ENCODE data around the gene MYORG. TPM values are rescaled to one million over a fixed set of nuclear protein-coding genes. Genes with fewer than 3 reads are reported as not detected.

The MYORG gene
- total and polyA plus RNA-seq, 8 donors, result 0.76 to 31.3 (median 14.4) TPM

DNA sequence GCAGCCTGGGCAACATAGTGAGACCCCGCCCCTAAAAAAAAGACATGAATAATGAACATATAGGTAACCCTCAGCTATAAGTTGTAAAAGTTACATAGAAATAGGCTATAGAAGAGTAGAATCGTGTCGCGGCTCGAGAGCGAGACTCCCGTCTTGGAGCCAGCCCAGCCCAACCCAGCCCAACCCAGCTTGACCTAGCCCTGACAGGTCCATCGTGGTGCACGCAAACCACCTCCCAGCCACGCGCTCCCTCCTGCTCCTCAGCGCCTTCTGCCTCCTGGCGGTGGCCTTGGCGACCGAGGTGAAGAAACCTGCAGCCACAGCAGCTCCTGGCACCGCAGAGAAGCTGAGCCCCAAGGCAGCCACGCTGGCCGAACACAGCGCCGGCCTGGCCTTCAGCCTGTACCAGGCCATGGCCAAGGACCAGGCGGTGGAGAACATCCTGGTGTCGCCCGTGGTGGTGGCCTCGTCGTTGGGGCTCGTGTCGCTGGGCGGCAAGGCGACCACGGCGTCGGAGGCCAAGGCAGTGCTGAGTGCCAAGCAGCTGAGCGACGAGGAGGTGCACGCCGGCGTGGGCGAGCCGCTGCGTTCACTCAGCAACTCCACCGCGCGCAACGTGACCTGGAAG is 58.4 kb downstream of the MYORG start:
- Histone ChIP-seq H3K9me3 (no peaks in the 10 kb centered on the region), H3K4me1 (no peaks in the 10 kb centered on the region), H3K4me3 (no peak overlapping the region), H3K27me3 (no peaks in the 10 kb centered on the region), H3K27ac (no peak overlapping the region), H3K36me3 (no peaks in the 10 kb centered on the region)
- intact Hi-C loops (cut with DNase I; ENCODE audit: low total_unique reads), result no loop called here
- 94 to 97% (median 95%) methylated on average over 13 to 44 of the region's 44 CpGs for WGBS, 5 donors
- no peak for DNase-seq
- no peak for TF ChIP-seq CTCF (IDR thresholded peaks at IDR 0.05)
- TF ChIP-seq POLR2AphosphoS5 (IDR thresholded peaks at IDR 0.05), result no peak
- no peak for TF ChIP-seq POLR2A (IDR thresholded peaks at IDR 0.05)
- TF ChIP-seq EP300 (IDR thresholded peaks at IDR 0.05), result no peak

GRCh38 chr9:34317436-34317835 is 59.3 kb downstream of the MYORG start:
- H3K9me3 ChIP-seq, result no peaks in the 10 kb centered on the region
- WGBS, 5 donors, result 84 to 95% (median 91%) methylated on average over 2 of the region's 2 CpGs
- no peaks in the 10 kb centered on the region for H3K4me1 ChIP-seq
- intact Hi-C loops (cut with DNase I; ENCODE audit: low total_unique reads), result no loop called here
- no peak overlapping the region for H3K4me3 ChIP-seq
- H3K27me3 ChIP-seq, result no peaks in the 10 kb centered on the region
- no peak for DNase-seq
- TF ChIP-seq POLR2A (IDR thresholded peaks at IDR 0.05), result no peak
- TF ChIP-seq POLR2AphosphoS5 (IDR thresholded peaks at IDR 0.05), result no peak
- no peak for TF ChIP-seq EP300 (IDR thresholded peaks at IDR 0.05)
- no peak for TF ChIP-seq CTCF (IDR thresholded peaks at IDR 0.05)
- H3K36me3 ChIP-seq, result no peaks in the 10 kb centered on the region
- H3K27ac ChIP-seq, result no peak overlapping the region

Small RNA genes within 50 kb of the gene (small RNA-seq; reads per million reads assigned to genes)
- 0 reads per million in 4 donors for gene RF00019

Other genes starting within 250 kb of the MYORG start
- 10 to 100 TPM; 17.7 to 53.1 (median 34.9) TPM for gene UBAP1, start 197.9 kb downstream of the MYORG start, total RNA-seq
- gene UBAP1, start 197.9 kb downstream of the MYORG start, polyA plus RNA-seq, result 10 to 100 TPM; 32.3 to 43.8 (median 33.2) TPM
- 1 to 10 TPM in 4 of 5 donors, under 1 TPM in 1; 0.29 to 5.8 (median 3.2) TPM for gene KIF24, start 47.6 kb downstream of the MYORG start, total RNA-seq
- under 1 TPM; 0.37 to 0.90 (median 0.46) TPM for gene KIF24, start 47.6 kb downstream of the MYORG start, polyA plus RNA-seq
- gene NUDT2, start 47.3 kb downstream of the MYORG start, total RNA-seq, result 10 to 100 TPM in 3 of 5 donors, 1 to 10 TPM in 1, under 1 TPM in 1; 0.87 to 46.9 (median 17.0) TPM
- gene NUDT2, start 47.3 kb downstream of the MYORG start, polyA plus RNA-seq, result 10 to 100 TPM; 22.2 to 73.2 (median 34.5) TPM
- gene FAM219A, start 81.7 kb upstream of the MYORG start, total RNA-seq, result 10 to 100 TPM in 2 of 5 donors, 1 to 10 TPM in 3; 2.3 to 12.1 (median 8.7) TPM
- gene FAM219A, start 81.7 kb upstream of the MYORG start, polyA plus RNA-seq, result 10 to 100 TPM in 1 of 3 donors, 1 to 10 TPM in 2; 4.1 to 10.1 (median 5.1) TPM
- 1 to 10 TPM in 1 of 5 donors, not detected in 4; 1.0 TPM for gene DNAI1, start 81.9 kb upstream of the MYORG start, total RNA-seq
- gene DNAI1, start 81.9 kb upstream of the MYORG start, polyA plus RNA-seq, result under 1 TPM in 1 of 3 donors, not detected in 2; 0.31 TPM
- gene ENHO, start 146.1 kb upstream of the MYORG start, total RNA-seq, result 10 to 100 TPM in 1 of 5 donors, 1 to 10 TPM in 2, not detected in 2; 1.2 to 17.8 (median 5.0) TPM
- gene ENHO, start 146.1 kb upstream of the MYORG start, polyA plus RNA-seq, result 10 to 100 TPM in 2 of 3 donors, 1 to 10 TPM in 1; 3.3 to 63.8 (median 29.7) TPM
- gene CNTFR, start 212.8 kb upstream of the MYORG start, total RNA-seq, result 10 to 100 TPM in 1 of 5 donors, 1 to 10 TPM in 3, not detected in 1; 2.4 to 15.8 (median 3.1) TPM
- 1 to 10 TPM; 2.2 to 4.1 (median 2.9) TPM for gene CNTFR, start 212.8 kb upstream of the MYORG start, polyA plus RNA-seq
- 10 to 100 TPM in 4 of 5 donors, 1 to 10 TPM in 1; 2.9 to 49.5 (median 16.5) TPM for gene RPP25L, start 235.2 kb upstream of the MYORG start, total RNA-seq
- 10 to 100 TPM; 28.9 to 40.4 (median 37.9) TPM for gene RPP25L, start 235.2 kb upstream of the MYORG start, polyA plus RNA-seq
- gene DCTN3, start 243.6 kb upstream of the MYORG start, total RNA-seq, result 10 to 100 TPM in 4 of 5 donors, 1 to 10 TPM in 1; 9.3 to 55.4 (median 23.7) TPM
- 100 to 1,000 TPM in 1 of 3 donors, 10 to 100 TPM in 2; 81.0 to 107 (median 97.5) TPM for gene DCTN3, start 243.6 kb upstream of the MYORG start, polyA plus RNA-seq

All from stomach (tissue), 9 donors.